Muscle of leg (tissue), 11 donors: ENCODE measurements around the gene SYT9. TPM values are rescaled to one million over a fixed set of nuclear protein-coding genes. Genes with fewer than 3 reads are reported as not detected.
"Not testable (repeated sequence)": the region's sequence is repeated elsewhere in the genome, so short reads cannot be mapped to it uniquely, and the experiment has no call there.

ENCODE experiments used
- DNase-seq: peaks from one replicate; pipeline ENCODE4 v3.0.0; 2013
- H3K27ac ChIP-seq: one replicate; pipeline ENCODE4 v1.5.1; 2013; ENCODE audit warnings: mild to moderate bottlenecking, low read length, control low read depth
- H3K27me3 ChIP-seq: one replicate; pipeline ENCODE4 v1.6.1; 2013; ENCODE audit warnings: low read length; ENCODE audit not compliant: control insufficient read depth, insufficient read depth
- H3K36me3 ChIP-seq: one replicate; pipeline ENCODE4 v1.6.1; 2013; ENCODE audit warnings: low read length; ENCODE audit not compliant: control insufficient read depth, insufficient read depth
- H3K4me1 ChIP-seq: one replicate; pipeline ENCODE4 v1.6.1; 2013; ENCODE audit warnings: low read length; ENCODE audit not compliant: control insufficient read depth, insufficient read depth
- H3K4me3 ChIP-seq: one replicate; pipeline ENCODE4 v1.5.1; 2013; ENCODE audit warnings: low read length, control low read depth
- H3K9me3 ChIP-seq: replicated peaks from 2 replicates; pipeline ENCODE4 v1.6.1; 2013; ENCODE audit warnings: low read depth, low read length; ENCODE audit not compliant: control insufficient read depth
- WGBS: methylation state at CpG from one replicate; pipeline ENCODE4 v1.1.5; 2013; ENCODE audit warnings: missing lambda C conversion rate; ENCODE audit not compliant: insufficient coverage; 5-methylcytosine and 5-hydroxymethylcytosine counted together
- polyA plus RNA-seq, 8 donors: library from polyadenylated mRNA; unstranded; fragments of 120-200 nt; gene quantifications; one replicate each; pipeline versions ENCODE4 v1.2.1 to v1.2.3, GENCODE V29; 2013; ENCODE audit warnings: inconsistent platforms in 1 of 8, low replicate concordance in 1 of 8; ENCODE audit not compliant: insufficient read length in 8 of 8, insufficient read depth in 1 of 8
- total RNA-seq: library from RNA; stranded (reverse); fragments of 120-200 nt; gene quantifications from one replicate; pipeline ENCODE4 v1.2.4, GENCODE V29; 2013

SYT9 gene
- total and polyA plus RNA-seq, 9 donors: 0.19 to 1.1 (median 0.54) TPM

DNA sequence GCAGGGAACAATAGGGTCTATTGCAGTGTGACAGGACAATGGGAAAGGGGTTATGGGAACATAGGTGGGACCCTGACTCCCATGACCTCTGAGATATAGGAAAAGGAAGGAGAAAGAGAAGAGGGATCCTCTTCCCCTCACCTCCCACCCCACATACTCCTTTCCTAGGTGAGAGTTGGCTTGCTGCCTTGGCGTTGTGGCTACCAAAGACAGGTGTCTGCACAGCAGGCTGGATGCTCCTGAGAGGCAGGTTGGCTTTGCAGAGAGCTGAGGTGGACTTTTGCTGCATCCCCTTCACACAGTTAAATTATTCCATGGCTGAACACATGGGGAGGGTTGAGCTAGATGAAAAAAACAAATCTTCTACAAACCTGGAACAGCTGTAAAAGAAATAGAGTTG, 80.7 kb downstream of the SYT9 start:
- no peaks in the 10 kb centered on the region for H3K36me3 ChIP-seq
- no CpG with 5 or more reads among the region's 1 CpG for WGBS
- H3K27me3 ChIP-seq: no peaks in the 10 kb centered on the region
- no peak overlapping the region for H3K4me3 ChIP-seq
- DNase-seq: no peak
- no peaks in the 10 kb centered on the region for H3K4me1 ChIP-seq
- H3K9me3 ChIP-seq: no peaks in the 10 kb centered on the region
- no peak overlapping the region for H3K27ac ChIP-seq

DNA sequence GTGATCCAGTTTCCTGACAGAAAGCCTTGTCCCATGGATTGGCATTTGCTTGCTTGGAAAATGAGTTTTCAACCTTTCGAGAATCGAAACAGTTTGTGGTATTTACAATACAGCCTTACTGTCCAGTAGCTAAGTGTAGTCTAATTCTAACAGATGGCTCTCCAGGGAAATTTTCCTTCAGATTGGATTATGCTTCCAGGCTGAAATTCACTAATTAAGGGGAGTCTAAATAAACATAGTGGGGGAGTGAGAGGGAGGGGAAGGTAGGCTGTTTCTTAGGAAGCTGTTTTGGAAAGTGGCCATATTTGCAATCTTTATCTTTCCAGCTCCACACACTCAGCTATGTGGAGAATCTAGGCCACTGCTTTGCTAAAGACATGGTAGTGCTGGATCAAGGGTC, 81.3 kb downstream of the SYT9 start:
- Histone ChIP-seq H3K4me3 (no peak overlapping the region), H3K36me3 (no peaks in the 10 kb centered on the region)
- WGBS: no CpG with 5 or more reads among the region's 2 CpGs

GRCh38 chr11:7335442-7335841, 83.7 kb downstream of the SYT9 start:
- not testable (repeated sequence) for H3K4me3 ChIP-seq, H3K36me3 ChIP-seq, H3K27me3 ChIP-seq, H3K9me3 ChIP-seq, H3K27ac ChIP-seq, DNase-seq, H3K4me1 ChIP-seq
- WGBS: no CpG with 5 or more reads among the region's 2 CpGs

More for the DNA sequence above, 81.3 kb downstream of the SYT9 start:
- no peak for DNase-seq
- H3K27ac ChIP-seq: no peak overlapping the region
- no peaks in the 10 kb centered on the region for H3K27me3 ChIP-seq
- H3K9me3 ChIP-seq: no peaks in the 10 kb centered on the region
- H3K4me1 ChIP-seq: no peaks in the 10 kb centered on the region

- WGBS: no CpG with 5 or more reads among the region's 2 CpGs
- H3K4me1 ChIP-seq: no peaks in the 10 kb centered on the region
- H3K27me3 ChIP-seq: no peaks in the 10 kb centered on the region
- no peak overlapping the region for H3K4me3 ChIP-seq
- H3K27ac ChIP-seq: no peak overlapping the region
- no peak for DNase-seq
- H3K9me3 ChIP-seq: no peaks in the 10 kb centered on the region
- H3K36me3 ChIP-seq: no peaks in the 10 kb centered on the region
These were observed 89.8 kb downstream of the SYT9 start for GRCh38 chr11:7341551-7341950.

DNA sequence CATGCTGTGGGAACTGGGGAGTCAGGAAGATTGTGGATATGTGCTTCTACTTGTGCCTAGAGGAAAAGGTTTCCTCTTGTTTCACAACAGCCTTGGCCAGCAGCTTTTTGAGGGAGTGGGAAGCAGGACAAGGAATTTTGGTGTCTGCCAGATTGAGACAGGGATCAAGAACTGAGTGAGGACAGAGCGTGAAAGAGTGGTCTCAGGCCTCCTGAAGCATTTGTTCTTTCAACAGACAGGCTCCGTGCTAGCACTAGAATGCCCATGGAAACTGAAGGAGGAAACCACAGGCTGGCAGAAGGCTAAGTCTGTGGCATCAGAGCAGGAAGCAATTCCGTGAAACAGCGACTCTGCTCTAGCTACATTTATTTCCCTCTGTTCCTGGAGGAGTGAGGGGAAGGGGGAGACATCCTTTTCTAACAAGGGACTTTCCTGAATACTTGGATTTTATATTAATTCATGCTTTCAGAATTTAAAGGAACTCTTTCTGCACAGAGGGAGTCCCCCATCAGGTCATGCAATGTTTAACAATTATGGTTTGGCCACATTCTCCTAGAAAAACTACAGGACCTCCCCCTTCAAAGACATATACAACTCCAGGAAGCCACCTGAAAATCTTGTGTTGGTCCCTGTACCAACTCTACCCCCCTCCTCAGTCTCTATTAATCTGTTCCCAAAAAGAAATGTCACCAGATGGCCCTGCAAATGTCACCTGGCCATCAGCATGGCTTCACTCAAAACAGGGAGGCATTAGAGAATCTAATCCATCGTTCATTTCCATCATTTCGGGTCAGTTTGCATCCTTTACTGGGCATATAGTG, 96.1 kb downstream of the SYT9 start:
- Histone ChIP-seq H3K9me3 (no peaks in the 10 kb centered on the region), H3K4me3 (no peak overlapping the region), H3K27me3 (no peaks in the 10 kb centered on the region), H3K4me1 (no peaks in the 10 kb centered on the region), H3K27ac (no peak overlapping the region), H3K36me3 (no peaks in the 10 kb centered on the region)
- DNase-seq: no peak
- WGBS: 57% methylated on average over 2 of the region's 6 CpGs

DNA sequence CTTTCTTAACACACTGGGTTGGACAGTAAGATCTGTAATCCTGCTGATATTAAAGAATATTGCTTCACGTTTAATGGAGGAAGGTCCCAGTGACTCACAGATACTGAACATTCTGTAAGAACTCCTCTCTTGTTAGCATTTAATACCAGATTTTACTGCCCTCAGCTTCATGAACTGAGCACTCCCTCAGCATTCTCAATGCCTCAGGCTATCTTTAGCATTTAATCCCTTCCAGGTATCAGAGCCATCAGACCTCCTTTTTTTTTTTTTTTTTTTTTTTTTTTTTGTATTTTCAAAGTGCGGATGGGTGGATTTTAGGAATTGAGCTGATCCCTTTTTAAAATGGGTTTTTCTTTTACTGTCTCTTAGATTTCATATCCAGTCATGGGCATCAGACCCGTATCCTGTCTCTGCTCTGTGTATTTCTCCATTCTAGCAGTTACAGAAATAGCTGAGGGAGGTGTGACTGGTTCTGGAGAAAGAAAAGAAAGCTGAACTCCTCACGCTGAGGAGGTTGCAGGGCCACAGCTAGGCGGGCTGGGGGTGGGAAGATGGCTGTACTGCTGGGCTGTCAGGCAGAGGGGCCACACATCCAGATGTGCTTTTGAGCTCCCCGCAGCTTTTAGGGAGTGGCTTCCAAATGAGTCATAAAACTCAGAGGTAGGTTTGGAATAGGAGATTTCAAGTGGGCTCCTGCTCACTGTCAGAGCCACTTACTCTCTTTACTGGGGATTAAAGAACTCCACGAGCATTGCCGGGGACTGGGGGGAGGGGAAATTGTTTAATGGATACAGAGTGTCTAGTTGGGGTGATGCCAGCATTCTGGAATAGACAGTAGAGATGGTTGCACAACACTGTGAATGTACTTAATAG, 97.0 kb downstream of the SYT9 start:
- no peaks in the 10 kb centered on the region for H3K27me3 ChIP-seq
- H3K9me3 ChIP-seq: no peaks in the 10 kb centered on the region
- H3K4me3 ChIP-seq: no peak overlapping the region
- WGBS: 17% methylated on average over 6 of the region's 8 CpGs
- H3K4me1 ChIP-seq: no peaks in the 10 kb centered on the region
- peak; percentile 23 for DNase-seq
- no peak overlapping the region for H3K27ac ChIP-seq
- no peaks in the 10 kb centered on the region for H3K36me3 ChIP-seq

DNA sequence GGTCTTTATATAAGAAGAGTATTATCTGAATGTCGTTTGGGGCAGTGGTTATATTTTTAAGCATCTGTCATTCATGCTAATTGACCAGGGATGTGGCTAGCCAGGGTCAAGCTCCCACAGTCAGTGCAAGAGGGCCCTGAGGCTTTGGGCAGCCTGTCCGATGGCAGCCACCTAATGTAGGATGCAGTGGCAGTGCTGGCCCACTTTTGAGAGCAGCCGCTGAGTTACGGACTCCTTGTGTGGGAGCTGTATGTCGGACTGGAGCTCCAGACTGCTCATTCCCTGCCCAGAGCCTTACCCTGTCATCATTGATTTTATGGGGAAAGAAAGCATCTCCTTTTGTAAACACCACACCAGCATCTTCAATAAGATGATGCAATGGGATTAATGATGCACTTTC, 99.5 kb downstream of the SYT9 start:
- H3K4me3 ChIP-seq: no peak overlapping the region
- no peak for DNase-seq
- H3K36me3 ChIP-seq: no peaks in the 10 kb centered on the region
- H3K27me3 ChIP-seq: no peaks in the 10 kb centered on the region
- H3K4me1 ChIP-seq: no peaks in the 10 kb centered on the region
- WGBS: 52% methylated on average over 2 of the region's 5 CpGs
- no peak overlapping the region for H3K27ac ChIP-seq
- H3K9me3 ChIP-seq: no peaks in the 10 kb centered on the region

GRCh38 chr11:7353100-7353499, 101.4 kb downstream of the SYT9 start:
- Histone ChIP-seq H3K4me3 (no peak overlapping the region), H3K27me3 (no peaks in the 10 kb centered on the region), H3K9me3 (no peaks in the 10 kb centered on the region), H3K27ac (no peak overlapping the region), H3K36me3 (no peaks in the 10 kb centered on the region), H3K4me1 (no peaks in the 10 kb centered on the region)
- WGBS: 57% methylated on average over 4 of the region's 4 CpGs
- DNase-seq: no peak

GRCh38 chr11:7364660-7365059, 113.0 kb downstream of the SYT9 start:
- Histone ChIP-seq H3K27ac (no peak overlapping the region), H3K9me3 (no peaks in the 10 kb centered on the region), H3K4me1 (no peaks in the 10 kb centered on the region), H3K27me3 (no peaks in the 10 kb centered on the region), H3K4me3 (no peak overlapping the region), H3K36me3 (no peaks in the 10 kb centered on the region)
- peak; percentile 20 for DNase-seq
- WGBS: no CpG with 5 or more reads among the region's 1 CpG

GRCh38 chr11:7367803-7368202, 116.1 kb downstream of the SYT9 start:
- Histone ChIP-seq H3K27ac (no peak overlapping the region), H3K36me3 (no peaks in the 10 kb centered on the region), H3K27me3 (no peaks in the 10 kb centered on the region), H3K4me1 (no peaks in the 10 kb centered on the region), H3K4me3 (no peak overlapping the region), H3K9me3 (no peaks in the 10 kb centered on the region)
- no peak for DNase-seq
